Esophagus muscularis mucosa (tissue), 4 donors: ENCODE results near the gene TP53BP1.

Source experiments
- EP300 ChIP-seq: sonication (generic); formaldehyde crosslinking; IDR thresholded peaks from one replicate; pipeline ENCODE4 v1.6.1; 2017; ENCODE audit warnings: antibody characterized with exemption
- POLR2A ChIP-seq: fragments of 450-650 bp; IDR thresholded peaks from one replicate; pipeline ENCODE4 v1.6.1; 2017; ENCODE audit warnings: antibody characterized with exemption, moderate library complexity, mild to moderate bottlenecking, low read depth
- POLR2AphosphoS5 ChIP-seq, 2 donors: sonication (generic); formaldehyde crosslinking; IDR thresholded peaks; one replicate each; pipeline ENCODE4 v1.6.1; 2017; ENCODE audit warnings: antibody characterized with exemption in 2 of 2
- TF ChIP-seq, protein P1 (sequence below), 3 experiments: fragments of 200-600 bp in 2 of 3; fragments of 450-650 bp in 1 of 3; sonication (generic) in 2 of 3; IDR thresholded peaks; one replicate each; pipeline ENCODE4 v1.5.1; 2017 to 2019; ENCODE audit warnings: antibody characterized with exemption in 3 of 3, mild to moderate bottlenecking in 2 of 3, moderate library complexity in 1 of 3

DNA sequence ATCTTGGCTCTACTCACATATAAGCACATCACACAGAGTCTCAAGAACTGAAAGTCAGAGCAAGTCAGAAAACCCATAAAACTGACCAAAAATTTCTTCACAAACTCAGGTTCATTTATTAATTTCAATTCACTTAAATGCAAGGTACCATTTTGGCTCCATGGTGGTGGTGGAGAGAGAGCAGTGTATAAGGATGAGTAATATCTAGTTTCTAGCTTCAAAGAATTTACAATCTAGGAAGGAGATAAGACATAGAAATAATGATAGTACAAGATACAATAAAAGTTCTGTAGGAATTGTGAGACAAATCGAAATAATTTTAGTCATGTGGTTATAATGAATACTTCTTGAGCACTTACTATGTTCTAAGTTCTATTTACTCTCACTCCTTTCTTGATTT is 6.7 kb upstream of the TP53BP1 start:
- no peak for TF ChIP-seq POLR2AphosphoS5 (IDR thresholded peaks at IDR 0.05)
- TF ChIP-seq POLR2A: no peak
- TF ChIP-seq, protein P1, sequence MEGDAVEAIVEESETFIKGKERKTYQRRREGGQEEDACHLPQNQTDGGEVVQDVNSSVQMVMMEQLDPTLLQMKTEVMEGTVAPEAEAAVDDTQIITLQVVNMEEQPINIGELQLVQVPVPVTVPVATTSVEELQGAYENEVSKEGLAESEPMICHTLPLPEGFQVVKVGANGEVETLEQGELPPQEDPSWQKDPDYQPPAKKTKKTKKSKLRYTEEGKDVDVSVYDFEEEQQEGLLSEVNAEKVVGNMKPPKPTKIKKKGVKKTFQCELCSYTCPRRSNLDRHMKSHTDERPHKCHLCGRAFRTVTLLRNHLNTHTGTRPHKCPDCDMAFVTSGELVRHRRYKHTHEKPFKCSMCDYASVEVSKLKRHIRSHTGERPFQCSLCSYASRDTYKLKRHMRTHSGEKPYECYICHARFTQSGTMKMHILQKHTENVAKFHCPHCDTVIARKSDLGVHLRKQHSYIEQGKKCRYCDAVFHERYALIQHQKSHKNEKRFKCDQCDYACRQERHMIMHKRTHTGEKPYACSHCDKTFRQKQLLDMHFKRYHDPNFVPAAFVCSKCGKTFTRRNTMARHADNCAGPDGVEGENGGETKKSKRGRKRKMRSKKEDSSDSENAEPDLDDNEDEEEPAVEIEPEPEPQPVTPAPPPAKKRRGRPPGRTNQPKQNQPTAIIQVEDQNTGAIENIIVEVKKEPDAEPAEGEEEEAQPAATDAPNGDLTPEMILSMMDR (IDR thresholded peaks at IDR 0.05): no peak
- TF ChIP-seq EP300: no peak
